ENCODE results near the gene USP20.

DNA sequence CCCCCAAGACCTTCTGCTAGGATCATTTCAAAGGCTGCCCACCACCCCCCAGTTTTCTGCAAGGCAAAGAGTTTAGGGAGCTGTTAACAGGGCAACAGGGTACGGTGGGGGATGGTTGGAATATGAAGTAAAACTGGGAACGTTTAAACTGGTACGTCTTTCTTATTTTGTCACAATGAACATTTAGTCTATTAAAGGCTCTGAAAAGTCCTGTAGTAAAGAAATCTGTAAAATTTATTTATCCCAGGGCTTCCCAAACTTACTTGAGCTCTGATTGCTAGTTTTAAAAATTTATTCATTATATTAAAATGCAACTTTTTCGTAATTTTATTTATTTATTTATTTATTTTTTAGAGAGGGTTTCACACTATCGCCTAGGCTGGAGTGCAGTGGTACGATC is 62.0 kb downstream of the USP20 start:
- TF ChIP-seq POLR2A (IDR thresholded peaks at IDR 0.05) = no peak
- TF ChIP-seq, protein P1, sequence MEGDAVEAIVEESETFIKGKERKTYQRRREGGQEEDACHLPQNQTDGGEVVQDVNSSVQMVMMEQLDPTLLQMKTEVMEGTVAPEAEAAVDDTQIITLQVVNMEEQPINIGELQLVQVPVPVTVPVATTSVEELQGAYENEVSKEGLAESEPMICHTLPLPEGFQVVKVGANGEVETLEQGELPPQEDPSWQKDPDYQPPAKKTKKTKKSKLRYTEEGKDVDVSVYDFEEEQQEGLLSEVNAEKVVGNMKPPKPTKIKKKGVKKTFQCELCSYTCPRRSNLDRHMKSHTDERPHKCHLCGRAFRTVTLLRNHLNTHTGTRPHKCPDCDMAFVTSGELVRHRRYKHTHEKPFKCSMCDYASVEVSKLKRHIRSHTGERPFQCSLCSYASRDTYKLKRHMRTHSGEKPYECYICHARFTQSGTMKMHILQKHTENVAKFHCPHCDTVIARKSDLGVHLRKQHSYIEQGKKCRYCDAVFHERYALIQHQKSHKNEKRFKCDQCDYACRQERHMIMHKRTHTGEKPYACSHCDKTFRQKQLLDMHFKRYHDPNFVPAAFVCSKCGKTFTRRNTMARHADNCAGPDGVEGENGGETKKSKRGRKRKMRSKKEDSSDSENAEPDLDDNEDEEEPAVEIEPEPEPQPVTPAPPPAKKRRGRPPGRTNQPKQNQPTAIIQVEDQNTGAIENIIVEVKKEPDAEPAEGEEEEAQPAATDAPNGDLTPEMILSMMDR (IDR thresholded peaks at IDR 0.05) = no peak

Data from Peyer's patch (tissue), 4 donors.